VCaP (cell line): ENCODE data around the gene GAGE12J.
"Not testable (repeated sequence)": the region's sequence is repeated elsewhere in the genome, so short reads cannot be mapped to it uniquely, and the experiment has no call there.

ENCODE experiments used
- H3K27ac ChIP-seq: fragments of 450-650 bp; 2 replicates; pipeline ENCODE4 v1.5.1; 2017
- CTCF ChIP-seq: fragments of 450-650 bp; conservative IDR thresholded peaks from 2 replicates; pipeline ENCODE4 v1.5.1; 2017; ENCODE audit warnings: mild to moderate bottlenecking, moderate library complexity

GAGE12J gene

DNA sequence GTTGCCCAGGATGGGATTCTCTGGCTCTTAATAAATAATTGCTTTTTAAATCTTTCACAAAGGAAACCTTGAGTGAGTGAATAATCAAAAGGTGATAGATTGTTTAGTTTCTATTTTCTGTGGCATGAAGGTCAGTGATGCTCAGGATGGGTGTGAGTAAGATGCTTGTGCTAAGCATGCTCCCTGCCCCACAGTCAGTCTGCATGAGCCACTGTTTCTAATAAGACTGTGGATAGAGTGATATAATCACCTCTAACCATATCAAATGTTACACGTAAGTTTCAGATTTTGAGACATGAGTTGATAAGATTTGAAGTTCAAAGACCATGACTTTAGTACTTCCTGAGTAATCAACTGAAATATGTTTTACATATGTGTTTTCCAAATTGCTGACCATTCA is 21.1 kb upstream of the GAGE12J start:
- TF ChIP-seq CTCF: no peak
- no peak overlapping the region for H3K27ac ChIP-seq

DNA sequence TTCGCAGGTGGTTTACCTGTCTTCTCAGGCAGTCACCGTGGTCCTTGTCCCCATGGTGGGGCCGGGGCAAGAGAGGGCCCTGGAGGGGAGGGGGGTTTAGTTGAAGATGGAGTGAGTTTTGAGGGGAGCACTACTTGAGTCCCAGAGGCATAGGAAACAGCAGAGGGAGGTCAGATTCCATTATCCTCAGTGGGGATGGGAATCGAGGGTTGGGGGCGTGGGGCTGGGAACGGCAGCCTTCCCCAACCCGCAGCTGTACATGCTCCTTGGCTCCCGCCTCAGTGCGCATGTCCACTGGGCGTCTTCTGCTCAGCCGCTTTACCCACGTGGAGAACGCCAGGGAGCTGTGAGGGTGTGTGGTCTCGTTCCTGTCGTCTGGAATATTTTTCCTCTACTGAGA is 18.5 kb upstream of the GAGE12J start, which contains the start of gene GAGE10:
Gene GAGE10 (plus strand): TSS at position 301 of the 400 bp plus-strand sequence. CDS start 1,214 bp downstream, outside the sequence.
- no peak for TF ChIP-seq CTCF
- H3K27ac ChIP-seq: no peak within 1 kb of the TSS

- H3K27ac ChIP-seq: not testable (repeated sequence)
Measured at GRCh38 chrX:49307775-49308174, 14.1 kb upstream of the GAGE12J start.

DNA sequence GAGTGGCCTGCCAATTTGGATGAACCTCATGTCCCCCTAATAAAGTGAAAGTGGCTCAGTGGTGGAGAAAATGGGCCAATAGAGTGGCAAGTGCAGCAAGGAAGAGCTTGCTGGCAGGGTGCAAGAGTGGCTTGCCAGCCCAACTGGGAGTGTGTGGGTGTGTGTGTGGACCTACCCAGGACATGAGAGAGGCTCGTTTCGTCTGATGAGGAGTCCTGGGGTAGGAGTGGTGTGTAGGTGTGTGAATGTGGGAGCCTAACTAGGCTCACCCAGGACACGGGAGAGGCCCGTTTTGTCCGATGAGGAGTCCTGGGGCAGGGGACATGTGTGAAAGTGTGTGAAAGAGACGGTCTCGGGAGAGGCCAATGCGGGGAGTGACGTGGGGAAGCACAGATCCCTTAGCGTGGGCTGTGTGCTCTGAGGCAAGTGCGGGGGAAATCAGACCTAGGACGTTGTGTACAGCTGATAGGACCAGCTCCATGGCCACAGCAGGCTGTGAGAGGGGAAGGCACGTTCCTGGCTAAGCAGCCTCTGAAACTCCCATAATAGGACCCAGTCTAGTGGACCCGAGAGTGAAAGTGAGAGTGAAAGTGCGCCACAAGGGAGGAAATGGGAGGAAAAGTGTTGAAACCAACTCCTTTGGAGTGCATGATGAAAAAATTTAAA is 13.1 kb upstream of the GAGE12J start:
- TF ChIP-seq CTCF: no peak
- H3K27ac ChIP-seq: no peak overlapping the region

GRCh38 chrX:49309401-49309981 is 12.3 kb upstream of the GAGE12J start:
- no peak overlapping the region for H3K27ac ChIP-seq
- TF ChIP-seq CTCF: no peak

GRCh38 chrX:49310371-49310770 is 11.5 kb upstream of the GAGE12J start:
- TF ChIP-seq CTCF: no peak
- H3K27ac ChIP-seq: no peak overlapping the region

DNA sequence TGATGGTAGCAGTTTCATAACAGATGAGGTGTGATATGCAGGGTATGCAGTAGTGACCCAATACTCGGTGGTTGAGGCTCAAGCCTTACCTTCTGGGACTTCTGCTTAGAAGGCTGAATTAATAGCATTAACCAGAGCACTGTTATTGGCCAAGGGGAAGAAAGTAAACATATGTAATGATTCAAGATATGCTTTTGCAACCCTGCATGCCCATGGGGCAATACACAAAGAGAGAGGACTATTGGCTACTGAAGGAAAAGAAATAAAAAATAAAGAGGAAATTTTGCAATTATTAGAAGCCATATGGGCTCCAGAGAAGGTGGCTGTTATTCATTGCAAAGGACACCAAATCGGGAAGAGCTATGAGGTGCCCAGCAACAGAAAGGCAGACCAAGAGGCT is 9.7 kb upstream of the GAGE12J start:
- TF ChIP-seq CTCF: no peak
- H3K27ac ChIP-seq: no peak overlapping the region

GRCh38 chrX:49316085-49316484 is 5.8 kb upstream of the GAGE12J start:
- TF ChIP-seq CTCF: no peak

GRCh38 chrX:49322266-49322665 is 429 bp downstream of the GAGE12J start:
- H3K27ac ChIP-seq: not testable (repeated sequence)

More at GRCh38 chrX:49316085-49316484, 5.8 kb upstream of the GAGE12J start:
- H3K27ac ChIP-seq: no peak overlapping the region

DNA sequence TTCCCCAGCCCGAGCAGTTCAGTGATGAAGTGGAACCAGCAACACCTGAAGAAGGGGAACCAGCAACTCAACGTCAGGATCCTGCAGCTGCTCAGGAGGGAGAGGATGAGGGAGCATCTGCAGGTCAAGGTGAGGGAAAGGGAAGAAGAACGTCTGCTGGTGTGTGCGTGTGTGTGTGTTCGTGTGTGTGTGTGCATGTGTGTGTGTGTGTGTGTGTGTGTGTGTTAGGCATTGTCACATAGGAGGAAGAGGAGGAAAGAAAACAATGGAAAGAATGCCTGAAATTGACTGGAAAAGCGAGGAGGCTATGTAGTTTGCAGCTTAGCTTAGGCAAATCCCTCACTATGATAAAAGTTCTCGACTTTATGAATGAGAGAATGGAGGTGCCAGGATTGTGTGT is 1.9 kb downstream of the GAGE12J start:
- H3K27ac ChIP-seq: not testable (repeated sequence)

- H3K27ac ChIP-seq: not testable (repeated sequence)
Measured at GRCh38 chrX:49330421-49330820, 8.6 kb downstream of the GAGE12J start.

DNA sequence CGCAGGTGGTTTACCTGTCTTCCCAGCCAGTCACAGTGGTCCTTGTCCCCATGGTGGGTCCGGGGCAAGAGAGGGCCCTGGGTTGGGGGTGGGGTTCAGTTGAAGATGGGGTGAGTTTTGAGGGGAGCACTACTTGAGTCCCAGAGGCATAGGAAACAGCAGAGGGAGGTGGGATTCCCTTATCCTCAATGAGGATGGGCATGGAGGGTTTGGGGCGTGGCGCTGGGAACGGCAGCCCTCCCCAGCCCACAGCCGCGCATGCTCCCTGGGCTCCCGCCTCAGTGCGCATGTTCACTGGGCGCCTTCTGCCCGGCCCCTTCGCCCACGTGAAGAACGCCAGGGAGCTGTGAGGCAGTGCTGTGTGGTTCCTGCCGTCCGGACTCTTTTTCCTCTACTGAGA is 9.4 kb downstream of the GAGE12J start, which contains the start of gene GAGE13:
Gene GAGE13 (plus strand): TSS at position 301 of the 400 bp plus-strand sequence. CDS start 1,156 bp downstream, outside the sequence.
- H3K27ac ChIP-seq: not testable (repeated sequence)
